ENCODE data around the gene CDC14B.

Gene CDC14B

GRCh38 chr9:96480736-96481135 lies 138.9 kb downstream of the CDC14B start:
- DNase-seq, result no peak

GRCh38 chr9:96478829-96479371 lies 140.7 kb downstream of the CDC14B start:
- no peak for DNase-seq

GRCh38 chr9:96476591-96476990 lies 143.1 kb downstream of the CDC14B start:
- DNase-seq, result no peak

- no peak for DNase-seq
Measured at GRCh38 chr9:96476013-96476412, 143.6 kb downstream of the CDC14B start.

- no peak for DNase-seq
Measured at GRCh38 chr9:96467784-96468183, 151.9 kb downstream of the CDC14B start.

GRCh38 chr9:96464426-96464825 lies 155.2 kb downstream of the CDC14B start:
- DNase-seq, result no peak

GRCh38 chr9:96462541-96462940 lies 157.1 kb downstream of the CDC14B start:
- DNase-seq, result no peak

- DNase-seq, result no peak
Measured at GRCh38 chr9:96461336-96461735, 158.3 kb downstream of the CDC14B start.

GRCh38 chr9:96460882-96461281 lies 158.8 kb downstream of the CDC14B start:
- DNase-seq, result no peak

GRCh38 chr9:96460470-96460869 lies 159.2 kb downstream of the CDC14B start:
- no peak for DNase-seq

GRCh38 chr9:96459268-96460007 lies 160.2 kb downstream of the CDC14B start:
- no peak for DNase-seq

- no peak for DNase-seq
Measured at GRCh38 chr9:96458226-96458625, 161.4 kb downstream of the CDC14B start.

GRCh38 chr9:96457266-96457665 lies 162.4 kb downstream of the CDC14B start:
- DNase-seq, result no peak

- DNase-seq, result peak; percentile 66
Measured at GRCh38 chr9:96453625-96454024, 166.0 kb downstream of the CDC14B start.

GRCh38 chr9:96450613-96451528 lies 168.8 kb downstream of the CDC14B start:
- no peak for DNase-seq

All from NCI-H226 (cell line).